ENCODE measurements around the gene TDRD15.

The TDRD15 gene

DNA sequence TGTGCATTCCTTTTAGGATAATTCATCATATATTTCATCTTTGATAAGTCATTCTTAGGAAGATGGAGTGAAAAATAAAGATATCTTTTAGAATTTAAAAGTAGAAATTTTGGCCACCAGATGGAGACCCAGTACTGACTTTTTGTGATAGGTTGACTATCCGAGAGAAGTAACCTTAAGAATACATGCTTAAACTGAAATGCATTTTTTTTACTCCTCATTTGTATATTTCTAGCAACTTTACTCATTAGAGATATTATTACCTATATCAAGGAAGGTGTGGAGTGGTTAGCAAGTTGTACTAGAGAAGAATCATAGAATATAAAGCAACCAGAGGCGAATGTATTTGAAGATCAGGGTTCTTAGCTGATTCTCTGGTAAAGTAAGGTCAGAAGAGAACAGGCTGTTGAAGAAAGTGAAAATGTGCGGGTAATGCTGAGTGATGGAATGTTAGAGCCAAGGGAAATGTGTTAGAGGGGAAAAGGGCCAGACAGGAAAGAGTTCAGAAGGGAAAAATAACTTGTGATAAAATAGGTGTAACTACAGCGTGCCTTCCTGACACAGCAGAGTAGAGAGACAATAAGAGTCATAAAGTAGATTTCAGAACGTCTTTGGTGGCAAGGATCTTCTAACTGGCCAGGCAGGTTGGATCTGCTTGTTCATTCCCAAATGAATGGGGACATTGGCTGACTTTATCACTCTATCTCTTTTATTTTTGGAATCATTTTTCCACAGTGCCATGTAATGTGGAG is 52.3 kb downstream of the TDRD15 start:
- H3K4me1 ChIP-seq (ENCODE audit: control insufficient read depth in 5 of 5, insufficient read depth in 5 of 5, low read length in 5 of 5), result peaks cover 0 to 8% (median 0%) of the 10 kb centered on the region in 5 donors
- H3K9ac ChIP-seq (ENCODE audit: low read length in 5 of 5), result peak overlapping the region in 1 of 5 donors; percentile 9
- no peaks in the 10 kb centered on the region for H3K36me3 ChIP-seq (ENCODE audit: control insufficient read depth in 5 of 5, insufficient read depth in 5 of 5, low read length in 5 of 5)
- H3K27me3 ChIP-seq (ENCODE audit: control insufficient read depth in 5 of 5, insufficient read depth in 4 of 5, low read length in 5 of 5), result no peaks in the 10 kb centered on the region
- H3K4me3 ChIP-seq (ENCODE audit: low read depth in 1 of 5, low read length in 5 of 5), result peak overlapping the region in 2 of 5 donors; percentile 2 to 30
- H3K9me3 ChIP-seq (ENCODE audit: control insufficient read depth in 5 of 5, low read length in 5 of 5), result no peaks in the 10 kb centered on the region
- H3K27ac ChIP-seq (ENCODE audit: low read depth, low read length), result no peak overlapping the region

GRCh38 chr2:21181957-21182356 is 58.2 kb downstream of the TDRD15 start:
- no peak overlapping the region for H3K9ac ChIP-seq (ENCODE audit: low read length in 5 of 5)
- no peaks in the 10 kb centered on the region for H3K9me3 ChIP-seq (ENCODE audit: control insufficient read depth in 5 of 5, low read length in 5 of 5)
- H3K4me3 ChIP-seq (ENCODE audit: low read depth in 1 of 5, low read length in 5 of 5), result no peak overlapping the region
- H3K36me3 ChIP-seq (ENCODE audit: control insufficient read depth in 5 of 5, insufficient read depth in 5 of 5, low read length in 5 of 5), result no peaks in the 10 kb centered on the region
- H3K27ac ChIP-seq (ENCODE audit: low read depth, low read length), result no peak overlapping the region
- H3K4me1 ChIP-seq (ENCODE audit: control insufficient read depth in 5 of 5, insufficient read depth in 5 of 5, low read length in 5 of 5), result no peaks in the 10 kb centered on the region
- no peaks in the 10 kb centered on the region for H3K27me3 ChIP-seq (ENCODE audit: control insufficient read depth in 5 of 5, insufficient read depth in 4 of 5, low read length in 5 of 5)

DNA sequence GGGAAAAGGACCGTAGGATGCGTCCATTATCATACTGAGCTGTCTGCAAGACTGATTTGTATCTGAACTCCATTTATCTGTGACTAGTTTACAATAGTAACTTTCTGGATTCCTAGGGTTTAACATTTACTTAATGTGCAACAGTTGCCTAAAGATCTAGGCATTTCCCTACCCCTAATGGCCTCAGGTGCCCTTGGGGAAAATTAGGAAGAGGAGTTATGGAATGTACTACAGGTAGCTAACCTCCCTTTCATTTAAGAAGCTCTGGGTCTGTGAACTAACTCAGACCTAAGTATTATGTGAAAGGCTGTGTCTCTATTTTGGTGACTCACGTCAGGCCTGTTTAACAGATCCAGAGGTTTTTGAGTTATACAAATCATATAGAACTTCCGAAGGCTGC is 59.5 kb downstream of the TDRD15 start:
- no peaks in the 10 kb centered on the region for H3K4me1 ChIP-seq (ENCODE audit: control insufficient read depth in 5 of 5, insufficient read depth in 5 of 5, low read length in 5 of 5)
- H3K27ac ChIP-seq (ENCODE audit: low read depth, low read length), result no peak overlapping the region
- H3K9me3 ChIP-seq (ENCODE audit: control insufficient read depth in 5 of 5, low read length in 5 of 5), result no peaks in the 10 kb centered on the region
- H3K27me3 ChIP-seq (ENCODE audit: control insufficient read depth in 5 of 5, insufficient read depth in 4 of 5, low read length in 5 of 5), result no peaks in the 10 kb centered on the region
- no peak overlapping the region for H3K9ac ChIP-seq (ENCODE audit: low read length in 5 of 5)
- H3K4me3 ChIP-seq (ENCODE audit: low read depth in 1 of 5, low read length in 5 of 5), result no peak overlapping the region
- H3K36me3 ChIP-seq (ENCODE audit: control insufficient read depth in 5 of 5, insufficient read depth in 5 of 5, low read length in 5 of 5), result no peaks in the 10 kb centered on the region

DNA sequence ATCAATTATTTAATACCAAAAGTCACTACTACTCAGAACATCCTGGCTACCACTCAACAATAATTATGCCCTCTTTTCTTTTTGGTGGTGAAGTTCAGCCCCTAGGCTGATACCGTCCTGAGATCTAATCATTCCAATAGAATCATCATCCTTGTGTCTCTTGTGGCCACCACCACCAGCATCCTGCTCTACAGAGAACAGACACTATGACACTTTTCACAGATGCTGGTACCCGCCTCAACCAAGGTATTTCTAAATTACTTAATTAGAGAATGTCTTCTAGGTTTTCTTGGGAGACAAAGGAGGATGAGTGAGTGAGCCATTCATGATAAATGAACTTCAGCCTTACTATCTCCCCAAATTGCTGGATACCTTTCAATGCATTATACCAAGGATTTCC is 60.0 kb downstream of the TDRD15 start:
- Histone ChIP-seq H3K27me3 (ENCODE audit: control insufficient read depth in 5 of 5, insufficient read depth in 4 of 5, low read length in 5 of 5) (no peaks in the 10 kb centered on the region), H3K4me1 (ENCODE audit: control insufficient read depth in 5 of 5, insufficient read depth in 5 of 5, low read length in 5 of 5) (no peaks in the 10 kb centered on the region), H3K9ac (ENCODE audit: low read length in 5 of 5) (no peak overlapping the region), H3K4me3 (ENCODE audit: low read depth in 1 of 5, low read length in 5 of 5) (no peak overlapping the region), H3K9me3 (ENCODE audit: control insufficient read depth in 5 of 5, low read length in 5 of 5) (no peaks in the 10 kb centered on the region), H3K27ac (ENCODE audit: low read depth, low read length) (no peak overlapping the region), H3K36me3 (ENCODE audit: control insufficient read depth in 5 of 5, insufficient read depth in 5 of 5, low read length in 5 of 5) (no peaks in the 10 kb centered on the region)

DNA sequence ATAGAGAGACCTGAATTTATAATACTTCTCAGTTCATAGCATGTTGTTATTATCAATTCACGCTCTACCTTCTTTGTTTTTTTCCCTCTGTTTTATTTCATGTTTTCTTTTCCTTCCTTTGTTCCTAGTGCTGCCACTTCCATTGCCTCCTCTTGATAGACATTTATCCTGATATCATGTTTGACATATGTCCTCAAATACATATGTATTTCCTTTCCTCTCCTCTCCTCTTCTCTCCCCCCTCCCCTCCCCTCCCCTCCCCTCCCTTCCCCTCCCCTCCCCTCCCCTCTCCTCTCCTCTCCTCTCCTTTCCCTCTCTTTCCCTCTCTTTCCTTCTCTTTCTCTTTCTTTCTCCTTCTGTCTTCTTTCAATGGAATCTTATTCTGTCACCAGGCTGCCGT is 67.8 kb downstream of the TDRD15 start:
- Histone ChIP-seq H3K4me1 (ENCODE audit: control insufficient read depth in 5 of 5, insufficient read depth in 5 of 5, low read length in 5 of 5) (no peaks in the 10 kb centered on the region), H3K27me3 (ENCODE audit: control insufficient read depth in 5 of 5, insufficient read depth in 4 of 5, low read length in 5 of 5) (no peaks in the 10 kb centered on the region), H3K9me3 (ENCODE audit: control insufficient read depth in 5 of 5, low read length in 5 of 5) (no peaks in the 10 kb centered on the region), H3K27ac (ENCODE audit: low read depth, low read length) (no peak overlapping the region), H3K4me3 (ENCODE audit: low read depth in 1 of 5, low read length in 5 of 5) (no peak overlapping the region), H3K36me3 (ENCODE audit: control insufficient read depth in 5 of 5, insufficient read depth in 5 of 5, low read length in 5 of 5) (no peaks in the 10 kb centered on the region), H3K9ac (ENCODE audit: low read length in 5 of 5) (no peak overlapping the region)
